GM12892 (cell line): ENCODE results near the gene EYS.

Experiments
- POLR2A ChIP-seq: IDR thresholded peaks from 2 replicates; pipeline ENCODE4 v1.6.1; 2011; ENCODE audit warnings: low read depth, low read length, control low read depth
- POLR2AphosphoS5 ChIP-seq: IDR thresholded peaks from 2 replicates; pipeline ENCODE4 v1.6.1; 2011; ENCODE audit warnings: low read depth, low read length, control low read depth
- TAF1 ChIP-seq: IDR thresholded peaks from 2 replicates; pipeline ENCODE4 v1.6.1; 2011; ENCODE audit warnings: low read depth, mild to moderate bottlenecking, control low read depth, low read length, borderline replicate concordance

GRCh38 chr6:64041373-64041772 lies 1665.7 kb downstream of the EYS start:
- no peak for TF ChIP-seq POLR2AphosphoS5
- TF ChIP-seq POLR2A, result no peak
- no peak for TF ChIP-seq TAF1
